Ovary (tissue), 9 donors: Measurements from ENCODE around the gene C6orf47. TPM values are rescaled to one million over a fixed set of nuclear protein-coding genes. Genes with fewer than 3 reads are reported as not detected.

Source experiments
- DNase-seq, 5 donors: peaks; one replicate each; pipeline ENCODE4 v3.0.0-alpha.2; 2019 to 2020
- H3K27ac ChIP-seq, 2 donors: fragments of 200-600 bp; one replicate each; pipeline versions ENCODE4 v1.5.1 to v1.8.0; 2019 to 2022
- H3K27me3 ChIP-seq: fragments of 200-600 bp; one replicate; pipeline ENCODE4 v1.8.0; 2022
- H3K36me3 ChIP-seq: fragments of 200-600 bp; sonication (generic); one replicate; pipeline ENCODE4 v1.5.1; 2019
- H3K4me1 ChIP-seq: one replicate; pipeline ENCODE4 v1.8.1; 2013; ENCODE audit warnings: mild to moderate bottlenecking, moderate library complexity; ENCODE audit not compliant: insufficient read depth
- H3K4me3 ChIP-seq: fragments of 200-600 bp; sonication (generic); one replicate; pipeline ENCODE4 v1.5.1; 2017
- H3K9me3 ChIP-seq, 2 donors: fragments of 200-600 bp in 1 of 2; sonication (generic) in 1 of 2; one replicate each; pipeline versions ENCODE4 v1.5.1 to v1.8.1; 2013 to 2019; ENCODE audit warnings: mild to moderate bottlenecking in 1 of 2, moderate library complexity in 1 of 2
- EP300 ChIP-seq: sonication (generic); formaldehyde crosslinking; IDR thresholded peaks from one replicate; pipeline ENCODE4 v1.6.1; 2017; ENCODE audit warnings: antibody characterized with exemption
- POLR2A ChIP-seq: fragments of 450-650 bp; IDR thresholded peaks from one replicate; pipeline ENCODE4 v1.6.1; 2017; ENCODE audit warnings: antibody characterized with exemption, mild to moderate bottlenecking, moderate library complexity
- WGBS, 3 donors: extraction: QIAGEN DNeasy Blood & Tissue Kit in 1 of 3; methylation state at CpG; one replicate each; pipeline versions ENCODE4 v1.1.5 to v1.1.7; 2013 to 2017; 5-methylcytosine and 5-hydroxymethylcytosine counted together
- intact Hi-C, 4 donors: fragments of 100-400 bp; cut with DNase I; formaldehyde crosslinking; loops; one replicate each; pipeline versions ENCODE4 v1.11.0 to v1.15.1; 2022 to 2023
- polyA plus RNA-seq, 2 donors: library from polyadenylated mRNA; stranded (reverse); fragments of 200-250 nt in 1 of 2; fragments of 350-450 nt in 1 of 2; fragmentation: Illumina TruSeq in 1 of 2; extraction: RNeasy Lipid Tissue Mini Kit (QIAGEN cat#74804) in 1 of 2; gene quantifications; one replicate each; pipeline ENCODE4 v1.2.3, GENCODE V29; 2013 to 2014
- total RNA-seq, 7 donors: library from RNA; depleted of rRNA in 2 of 7; stranded (reverse); fragments of >200 nt in 2 of 7; fragmentation: NEBNext Ultra II Directional in 3 of 7; extraction: Animal tissue kit (Norgen Biotek cat#: 25700) in 3 of 7; gene quantifications; one replicate each; pipeline versions ENCODE4 v1.1.0 to v1.2.4, GENCODE V29; 2016 to 2023
- TF ChIP-seq, protein P1 (sequence below), 3 donors: fragments of 450-650 bp in 2 of 3; fragments of 200-600 bp in 1 of 3; IDR thresholded peaks; one replicate each; pipeline versions ENCODE4 v1.5.1 to v1.8.0; 2016 to 2022; ENCODE audit warnings: antibody characterized with exemption in 3 of 3, mild to moderate bottlenecking in 1 of 3
- donor health status: DM: no; HTN: no; CAD: no; lungs with moderate emphysema.
- donor health status: DM: no; HTN: no; CAD: no.
- donor health status: Bipolar disorder and iron deficiency.
- donor health status: DM: yes; HTN: yes; CAD: no.
- donor health status: DM: no; HTN: no; CAD: no.
- donor health status: DM: yes; HTN: yes; CAD: no.

Gene C6orf47
- total and polyA plus RNA-seq, 9 donors = 13.9 to 26.2 (median 19.7) TPM

DNA sequence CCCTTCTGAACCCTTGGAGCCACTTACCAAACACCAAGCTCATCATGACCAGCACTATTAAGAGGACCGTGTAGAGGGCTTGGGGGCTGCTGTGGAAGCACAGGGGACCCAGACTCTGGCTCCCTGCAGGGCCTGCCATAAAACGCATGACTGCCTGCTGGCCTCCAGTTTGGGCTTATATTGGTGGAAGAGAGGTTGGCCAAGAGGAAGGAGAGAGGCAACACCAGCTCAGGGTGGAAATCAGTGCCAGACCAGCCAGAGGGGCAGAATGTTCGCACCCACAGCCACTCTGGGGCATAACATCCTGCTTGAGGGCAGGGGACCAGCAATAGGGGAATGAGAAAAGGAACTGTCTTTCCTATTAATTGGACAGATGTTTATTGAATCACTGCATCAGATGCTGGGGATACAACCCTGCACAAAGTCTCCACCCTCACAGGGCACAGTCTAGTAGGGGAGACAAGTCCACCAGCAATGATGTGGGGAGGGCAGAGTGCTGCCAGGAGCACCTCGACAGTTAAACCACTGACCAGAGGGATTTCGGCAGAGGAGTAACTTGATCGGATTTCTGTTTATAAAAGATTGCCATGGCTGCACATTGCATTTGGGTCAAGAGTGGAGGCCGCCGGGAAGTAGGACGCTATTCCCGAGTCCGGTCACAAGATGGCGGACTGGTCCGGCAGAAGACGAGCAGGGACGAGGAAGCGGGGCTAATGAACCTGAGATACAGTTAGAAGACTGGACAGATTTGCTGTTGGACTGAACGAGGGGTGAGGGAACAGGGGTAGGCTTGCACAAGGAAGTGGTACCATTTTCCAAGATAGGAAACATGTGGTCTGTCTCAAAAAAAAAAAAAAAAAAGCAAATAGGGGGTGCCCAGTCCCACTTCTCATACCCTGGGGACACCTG, 19.9 kb upstream of the C6orf47 start, which contains the start of gene LY6G5C:
LY6G5C (minus strand) TSS at position 842 of the 909 bp plus-strand sequence; CDS start at position 148, 694 bp downstream.
- no peaks in the 10 kb centered on the region for H3K36me3 ChIP-seq

DNA sequence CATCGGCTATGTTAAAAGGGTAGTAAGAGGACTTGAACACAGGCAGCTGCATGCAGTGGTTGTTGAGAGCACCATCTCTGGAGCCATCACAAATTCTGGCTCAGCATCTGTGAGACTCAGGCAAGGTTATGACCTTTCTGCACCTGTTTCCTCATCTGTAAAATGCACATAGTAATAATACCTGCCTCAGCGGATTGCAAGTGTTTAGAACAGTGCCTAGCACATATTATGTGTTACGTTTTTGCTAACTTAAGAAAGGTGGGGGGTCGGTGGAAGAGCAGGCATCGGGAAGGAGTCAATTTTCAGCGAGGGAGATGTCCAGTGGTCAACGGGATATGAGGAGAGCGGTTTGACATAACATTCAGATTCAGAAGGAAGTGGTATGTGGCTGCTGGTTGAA, 17.4 kb upstream of the C6orf47 start:
- peaks cover 2% of the 10 kb centered on the region for H3K4me1 ChIP-seq
- H3K27ac ChIP-seq = no peak overlapping the region
- 56 to 65% (median 62%) methylated on average over 8 of the region's 8 CpGs for WGBS, 3 donors
- no peaks in the 10 kb centered on the region for H3K36me3 ChIP-seq
- H3K9me3 ChIP-seq = no peaks in the 10 kb centered on the region
- intact Hi-C loops = loop anchor here in 1 of 4 donors (10.0 kb wide), 1 partner anchor 287 kb away; no protein-coding TSS in a partner anchor
- TF ChIP-seq EP300 = no peak
- TF ChIP-seq POLR2A = no peak
- TF ChIP-seq, protein P1, sequence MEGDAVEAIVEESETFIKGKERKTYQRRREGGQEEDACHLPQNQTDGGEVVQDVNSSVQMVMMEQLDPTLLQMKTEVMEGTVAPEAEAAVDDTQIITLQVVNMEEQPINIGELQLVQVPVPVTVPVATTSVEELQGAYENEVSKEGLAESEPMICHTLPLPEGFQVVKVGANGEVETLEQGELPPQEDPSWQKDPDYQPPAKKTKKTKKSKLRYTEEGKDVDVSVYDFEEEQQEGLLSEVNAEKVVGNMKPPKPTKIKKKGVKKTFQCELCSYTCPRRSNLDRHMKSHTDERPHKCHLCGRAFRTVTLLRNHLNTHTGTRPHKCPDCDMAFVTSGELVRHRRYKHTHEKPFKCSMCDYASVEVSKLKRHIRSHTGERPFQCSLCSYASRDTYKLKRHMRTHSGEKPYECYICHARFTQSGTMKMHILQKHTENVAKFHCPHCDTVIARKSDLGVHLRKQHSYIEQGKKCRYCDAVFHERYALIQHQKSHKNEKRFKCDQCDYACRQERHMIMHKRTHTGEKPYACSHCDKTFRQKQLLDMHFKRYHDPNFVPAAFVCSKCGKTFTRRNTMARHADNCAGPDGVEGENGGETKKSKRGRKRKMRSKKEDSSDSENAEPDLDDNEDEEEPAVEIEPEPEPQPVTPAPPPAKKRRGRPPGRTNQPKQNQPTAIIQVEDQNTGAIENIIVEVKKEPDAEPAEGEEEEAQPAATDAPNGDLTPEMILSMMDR (IDR thresholded peaks at IDR 0.05) = no peak
- DNase-seq = no peak
- no peaks in the 10 kb centered on the region for H3K27me3 ChIP-seq
- H3K4me3 ChIP-seq = no peak overlapping the region

More for the DNA sequence above, 19.9 kb upstream of the C6orf47 start, which contains the start of gene LY6G5C:
- peaks cover 3% of the 10 kb centered on the region for H3K4me1 ChIP-seq
- peak; percentile 77 to 87 (median 83) for DNase-seq
- 12% methylated on average over 17 of the region's 17 CpGs for WGBS, 3 donors
- no peak for TF ChIP-seq EP300
- TF ChIP-seq, protein P1 (IDR thresholded peaks at IDR 0.05) = peak in 2 of 3 donors; percentile 72 to 79
- H3K9me3 ChIP-seq = no peaks in the 10 kb centered on the region
- H3K4me3 ChIP-seq = peak within 1 kb of the TSS; percentile 48
- intact Hi-C loops = loop anchor here in 3 of 4 donors (5.0 to 10.0 kb wide), 2 partner anchors 152 to 184 kb away; partner anchors contain the start of gene NEU1 (in 2 of the 3)
- H3K27ac ChIP-seq = peak within 1 kb of the TSS; percentile 71 to 73
- H3K27me3 ChIP-seq = no peaks in the 10 kb centered on the region

DNA sequence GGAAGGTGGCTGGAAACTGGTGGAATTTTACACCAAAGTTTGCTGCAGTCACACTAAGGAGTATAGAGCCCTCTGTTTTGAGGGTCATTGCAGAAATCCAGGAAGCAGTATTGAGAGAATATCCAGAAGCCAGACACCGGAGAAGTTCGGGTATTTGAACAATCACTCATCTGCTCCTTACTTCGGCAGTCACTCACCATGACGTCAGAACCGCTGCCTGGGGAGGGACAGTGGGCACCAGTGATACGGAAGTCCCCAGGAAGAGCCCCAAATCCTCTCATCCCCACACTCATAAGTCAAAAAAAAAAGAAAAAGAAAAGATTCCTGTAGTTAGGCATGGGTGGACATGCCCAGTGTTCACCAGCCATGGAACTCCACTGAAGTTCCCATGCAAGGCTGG, 16.3 kb upstream of the C6orf47 start:
- WGBS, 3 donors = 58 to 69% (median 69%) methylated on average over 6 of the region's 6 CpGs

GRCh38 chr6:31676322-31676903, 15.8 kb upstream of the C6orf47 start:
- Histone ChIP-seq H3K36me3 (no peaks in the 10 kb centered on the region), H3K4me3 (no peak overlapping the region), H3K27ac (no peak overlapping the region), H3K27me3 (no peaks in the 10 kb centered on the region), H3K4me1 (peaks cover under 1% of the 10 kb centered on the region), H3K9me3 (no peaks in the 10 kb centered on the region)
- WGBS, 3 donors = 80 to 85% (median 84%) methylated on average over 4 of the region's 4 CpGs
- DNase-seq = no peak
- TF ChIP-seq, protein P1 (IDR thresholded peaks at IDR 0.05) = no peak
- TF ChIP-seq EP300 (no peak), POLR2A (no peak)
- intact Hi-C loops = loop anchor here in 1 of 4 donors (10.0 kb wide), 1 partner anchor 288 kb away; no protein-coding TSS in a partner anchor

More for the DNA sequence above, 16.3 kb upstream of the C6orf47 start:
- H3K27ac ChIP-seq = no peak overlapping the region
- no peaks in the 10 kb centered on the region for H3K27me3 ChIP-seq
- H3K4me3 ChIP-seq = no peak overlapping the region
- no peaks in the 10 kb centered on the region for H3K9me3 ChIP-seq
- peaks cover 2% of the 10 kb centered on the region for H3K4me1 ChIP-seq
- TF ChIP-seq, protein P1 (IDR thresholded peaks at IDR 0.05) = no peak
- TF ChIP-seq POLR2A = no peak
- TF ChIP-seq EP300 = no peak
- intact Hi-C loops = loop anchor here in 1 of 4 donors (10.0 kb wide), 1 partner anchor 288 kb away; no protein-coding TSS in a partner anchor
- no peaks in the 10 kb centered on the region for H3K36me3 ChIP-seq
- DNase-seq = no peak
